SU-DHL-6 (cell line): ENCODE data around the gene SPA17.

Source experiments
- H2AFZ ChIP-seq: fragments of 200-600 bp; sonication (generic); 2 replicates; pipeline ENCODE4 v1.6.1; 2014; ENCODE audit warnings: low read depth, mild to moderate bottlenecking, moderate library complexity, mixed read lengths, antibody characterized with exemption, low read length; ENCODE audit not compliant: severe bottlenecking
- H3F3A ChIP-seq: fragments of 200-600 bp; shearing (Covaris generic); 2 replicates; pipeline ENCODE4 v1.6.0; 2016; ENCODE audit warnings: antibody characterized with exemption, mild to moderate bottlenecking; ENCODE audit not compliant: insufficient read depth
- H3K27ac ChIP-seq: fragments of 200-600 bp; sonication (generic); 2 replicates; pipeline ENCODE4 v1.5.1; 2016; ENCODE audit warnings: low read depth, mild to moderate bottlenecking, low read length, moderate library complexity, mixed read lengths
- H3K27me3 ChIP-seq: fragments of 200-600 bp; sonication (generic), shearing (Covaris generic); 2 replicates; pipeline ENCODE4 v1.6.0; 2014; ENCODE audit warnings: mild to moderate bottlenecking, low read length
- H3K36me3 ChIP-seq: fragments of 200-600 bp; sonication (generic); 2 replicates; pipeline ENCODE4 v1.6.1; 2014; ENCODE audit warnings: mild to moderate bottlenecking, low read length, mixed read lengths
- H3K4me2 ChIP-seq: fragments of 300-600, 200-600 bp; shearing (Covaris generic), sonication (generic); 2 replicates; pipeline ENCODE4 v1.6.0; 2014; ENCODE audit warnings: low read length, low read depth, mild to moderate bottlenecking; ENCODE audit not compliant: poor library complexity, severe bottlenecking
- H3K4me3 ChIP-seq: fragments of 200-600 bp; sonication (generic); 2 replicates; pipeline ENCODE4 v1.5.1; 2014; ENCODE audit warnings: antibody characterized with exemption, low read length, mild to moderate bottlenecking, mixed read lengths; ENCODE audit not compliant: insufficient read depth, poor library complexity, severe bottlenecking
- H3K79me2 ChIP-seq: fragments of 200-600 bp; sonication (generic); 2 replicates; pipeline ENCODE4 v1.6.1; 2014; ENCODE audit warnings: mild to moderate bottlenecking, low read length, moderate library complexity; ENCODE audit not compliant: insufficient read depth
- H3K9ac ChIP-seq: fragments of 200-600 bp; sonication (generic); 2 replicates; pipeline ENCODE4 v1.7.0; 2014; ENCODE audit warnings: mild to moderate bottlenecking, low read length
- H3K9me2 ChIP-seq: fragments of 200-600 bp; sonication (generic); replicated peaks from 2 replicates; pipeline ENCODE4 v1.6.1; 2014; ENCODE audit warnings: low read length; ENCODE audit not compliant: insufficient read depth
- H3K9me3 ChIP-seq: fragments of 200-600 bp; sonication (generic); 2 replicates; pipeline ENCODE4 v1.6.1; 2014; ENCODE audit warnings: low read length, mixed read lengths; ENCODE audit not compliant: insufficient read depth
- H4K20me1 ChIP-seq: fragments of 200-600 bp; sonication (generic); 2 replicates; pipeline ENCODE4 v1.6.1; 2014; ENCODE audit warnings: low read depth, mild to moderate bottlenecking, antibody characterized with exemption, low read length, moderate library complexity, mixed read lengths
- CTCF ChIP-seq: fragments of 200-600 bp; sonication (generic); IDR thresholded peaks from one replicate; pipeline ENCODE4 v1.5.1; 2017; ENCODE audit warnings: antibody characterized with exemption, mild to moderate bottlenecking, low read length, moderate library complexity; ENCODE audit not compliant: insufficient read depth, poor library complexity, severe bottlenecking
- EZH2phosphoT487 ChIP-seq: fragments of 200-600 bp; sonication (generic), shearing (Covaris generic); conservative IDR thresholded peaks from 2 replicates; pipeline ENCODE4 v1.6.1; 2018; ENCODE audit warnings: mild to moderate bottlenecking, antibody characterized with exemption, low read length, moderate library complexity, mixed read lengths

Gene SPA17

GRCh38 chr11:124681421-124681820, 7.7 kb downstream of the SPA17 start:
- Histone ChIP-seq H3K9me2 (no peaks in the 10 kb centered on the region), H3K4me2 (no peak overlapping the region), H3K27ac (no peak overlapping the region), H3K9me3 (no peaks in the 10 kb centered on the region), H2AFZ (no peak overlapping the region), H3K27me3 (no peaks in the 10 kb centered on the region), H3K79me2 (no peaks in the 10 kb centered on the region), H3K4me3 (no peak overlapping the region), H3K36me3 (no peaks in the 10 kb centered on the region), H3K9ac (no peak overlapping the region), H4K20me1 (no peaks in the 10 kb centered on the region), H3F3A (no peaks in the 10 kb centered on the region; the same call in 1 of the 2 replicates)
- no peak for TF ChIP-seq CTCF
- TF ChIP-seq EZH2phosphoT487: no peak

DNA sequence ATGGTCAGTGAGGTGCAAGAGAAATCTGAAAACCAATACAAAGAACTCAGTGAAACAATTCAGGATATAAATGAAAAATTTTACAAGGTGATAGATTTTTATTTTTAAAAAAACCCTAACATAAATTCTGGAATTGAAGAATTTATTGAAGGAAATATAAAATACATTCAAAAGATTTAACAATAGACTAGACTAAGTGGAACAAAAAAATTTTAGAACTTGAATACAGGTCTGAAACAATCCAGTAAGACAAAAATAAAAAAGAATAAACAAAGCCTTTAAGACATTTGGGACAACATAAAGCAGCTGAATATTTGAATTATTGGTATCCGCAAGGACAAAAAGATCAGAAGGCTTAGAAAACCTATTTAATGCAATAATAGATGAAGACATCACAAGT, 8.7 kb downstream of the SPA17 start:
- H3K36me3 ChIP-seq: no peaks in the 10 kb centered on the region
- no peaks in the 10 kb centered on the region for H4K20me1 ChIP-seq
- no peak overlapping the region for H3K4me2 ChIP-seq
- H3K27ac ChIP-seq: no peak overlapping the region
- no peaks in the 10 kb centered on the region for H3K79me2 ChIP-seq
- no peaks in the 10 kb centered on the region for H3K27me3 ChIP-seq
- no peak overlapping the region for H2AFZ ChIP-seq
- no peak overlapping the region for H3K9ac ChIP-seq
- H3K9me2 ChIP-seq: no peaks in the 10 kb centered on the region
- H3K9me3 ChIP-seq: no peaks in the 10 kb centered on the region
- H3F3A ChIP-seq: no peaks in the 10 kb centered on the region; the same call in 1 of the 2 replicates
- H3K4me3 ChIP-seq: no peak overlapping the region
- TF ChIP-seq CTCF (no peak), EZH2phosphoT487 (no peak)

DNA sequence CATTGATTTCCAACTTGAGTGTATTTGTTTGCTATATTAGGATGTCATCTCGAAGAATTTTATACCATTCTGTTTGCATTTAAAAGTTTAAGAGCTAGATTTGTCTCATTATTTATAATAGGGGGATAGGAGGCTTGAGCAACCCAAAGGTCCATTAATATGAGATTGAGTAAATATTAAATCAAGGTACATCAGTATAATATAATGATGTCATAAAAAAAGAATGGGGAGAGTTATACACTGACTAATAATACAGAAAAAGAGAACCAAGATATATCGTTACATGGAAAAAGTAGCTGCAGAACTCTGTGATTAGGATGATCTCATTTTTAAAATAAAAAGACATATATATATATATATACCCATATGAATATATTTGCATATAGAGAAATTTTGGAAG, 19.4 kb downstream of the SPA17 start:
- H3K27ac ChIP-seq: no peak overlapping the region
- H3K9me3 ChIP-seq: no peaks in the 10 kb centered on the region
- H3K79me2 ChIP-seq: no peaks in the 10 kb centered on the region
- no peaks in the 10 kb centered on the region for H3K27me3 ChIP-seq
- H2AFZ ChIP-seq: no peak overlapping the region
- no peak overlapping the region for H3K4me3 ChIP-seq
- no peak overlapping the region for H3K9ac ChIP-seq
- no peaks in the 10 kb centered on the region for H4K20me1 ChIP-seq
- H3F3A ChIP-seq: no peaks in the 10 kb centered on the region
- no peaks in the 10 kb centered on the region for H3K9me2 ChIP-seq
- H3K4me2 ChIP-seq: no peak overlapping the region
- TF ChIP-seq CTCF (no peak), EZH2phosphoT487 (no peak)
- H3K36me3 ChIP-seq: no peaks in the 10 kb centered on the region
